MG63 (cell line): Measurements from ENCODE around the gene IGLON5. TPM values are rescaled to one million over a fixed set of nuclear protein-coding genes. Genes with fewer than 3 reads are reported as not detected.
A peak's percentile ranks its signal among the peaks of the same experiment; 100 is the strongest.

Experiments
- DNase-seq: peaks from one replicate; pipeline ENCODE4 v3.0.0-alpha.2; 2020
- H3K27me3 ChIP-seq: fragments of 250-450 bp; sonication (Bioruptor Pico); 2 replicates; pipeline ENCODE4 v1.5.1; 2020; ENCODE audit warnings: mild to moderate bottlenecking, moderate library complexity
- H3K36me3 ChIP-seq: fragments of 250-450 bp; sonication (Bioruptor Pico); 2 replicates; pipeline ENCODE4 v1.5.1; 2020; ENCODE audit warnings: mild to moderate bottlenecking, moderate library complexity
- H3K4me3 ChIP-seq: fragments of 250-450 bp; sonication (Bioruptor Pico); 2 replicates; pipeline ENCODE4 v1.5.1; 2020; ENCODE audit warnings: mild to moderate bottlenecking, moderate library complexity
- H3K9me3 ChIP-seq: fragments of 250-450 bp; sonication (Bioruptor Pico); 2 replicates; pipeline ENCODE4 v1.5.1; 2020; ENCODE audit warnings: mild to moderate bottlenecking, moderate library complexity
- total RNA-seq: library from RNA; depleted of rRNA; stranded (reverse); fragments of >200 nt; shearing (Covaris generic); gene quantifications from 2 replicates; pipeline ENCODE4 v1.2.3, GENCODE V29; 2014; ENCODE audit warnings: low replicate concordance

Gene IGLON5
- total RNA-seq, 1 experiment from 2014 or later: not detected

DNA sequence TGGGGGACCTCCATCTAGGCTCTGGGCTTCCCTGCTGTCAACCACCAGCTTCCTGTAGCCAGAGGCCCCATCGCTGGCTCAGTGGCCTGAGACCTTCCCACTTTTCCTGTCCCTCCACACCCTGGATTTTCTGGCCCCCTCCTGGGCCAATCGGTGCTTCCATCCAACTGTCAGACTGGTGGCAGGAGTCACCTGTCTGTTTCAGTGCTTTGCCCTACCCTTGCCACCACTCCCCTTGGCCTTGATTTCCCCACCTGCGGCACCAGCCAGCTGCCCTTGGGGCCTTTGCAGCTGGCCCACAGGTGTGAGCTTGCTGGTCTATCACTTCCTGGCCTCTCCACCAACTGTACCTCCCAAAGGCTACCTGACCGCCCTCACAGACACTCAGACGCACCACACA lies 18.0 kb downstream of the IGLON5 start:
- no peaks in the 10 kb centered on the region for H3K9me3 ChIP-seq
- peaks cover 22% of the 10 kb centered on the region for H3K27me3 ChIP-seq
- H3K36me3 ChIP-seq: no peaks in the 10 kb centered on the region
- no peak overlapping the region for H3K4me3 ChIP-seq
- DNase-seq: no peak

DNA sequence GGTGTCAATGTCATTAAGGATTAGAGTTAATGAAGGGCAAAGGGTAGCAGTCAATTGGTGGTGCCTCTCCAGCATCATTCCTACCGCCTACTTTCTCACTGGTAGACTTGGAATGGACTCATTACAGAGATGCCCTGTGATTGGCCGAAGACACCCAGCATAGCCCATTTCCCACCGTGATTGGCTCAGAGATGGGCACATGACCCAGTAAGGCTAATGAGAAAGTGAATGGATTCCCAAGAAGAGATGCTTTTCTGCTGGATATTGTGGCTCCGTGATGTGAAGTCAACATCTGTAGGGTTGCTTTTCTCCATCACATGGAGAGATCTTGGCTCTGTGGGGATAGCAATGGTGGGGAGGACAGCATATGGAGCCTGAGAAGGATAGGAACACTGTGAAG lies 18.9 kb downstream of the IGLON5 start:
- Histone ChIP-seq H3K36me3 (no peaks in the 10 kb centered on the region), H3K9me3 (no peaks in the 10 kb centered on the region), H3K4me3 (no peak overlapping the region), H3K27me3 (peaks cover 15% of the 10 kb centered on the region)
- DNase-seq: no peak

DNA sequence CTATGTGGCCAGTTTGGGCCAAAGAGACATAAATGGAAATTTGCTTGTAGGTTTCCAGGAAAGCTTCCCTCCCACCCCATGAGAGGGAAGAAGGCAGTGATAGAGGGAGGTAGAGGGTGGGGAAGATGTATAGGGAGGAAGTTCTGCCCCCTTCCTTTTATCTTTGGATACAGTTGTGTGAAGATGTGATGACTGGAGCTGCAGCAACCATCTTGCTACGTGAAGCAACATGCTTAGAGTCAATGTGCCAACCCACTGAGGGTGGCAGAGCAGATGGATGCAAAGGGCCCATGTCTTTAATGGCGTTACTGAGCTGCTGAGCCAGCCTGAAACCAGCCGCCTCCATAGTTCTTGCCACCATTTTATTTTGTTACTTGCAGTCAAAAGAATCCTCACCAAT lies 19.7 kb downstream of the IGLON5 start:
- H3K4me3 ChIP-seq: no peak overlapping the region
- H3K36me3 ChIP-seq: no peaks in the 10 kb centered on the region
- H3K27me3 ChIP-seq: peaks cover 11% of the 10 kb centered on the region
- no peaks in the 10 kb centered on the region for H3K9me3 ChIP-seq
- no peak for DNase-seq

DNA sequence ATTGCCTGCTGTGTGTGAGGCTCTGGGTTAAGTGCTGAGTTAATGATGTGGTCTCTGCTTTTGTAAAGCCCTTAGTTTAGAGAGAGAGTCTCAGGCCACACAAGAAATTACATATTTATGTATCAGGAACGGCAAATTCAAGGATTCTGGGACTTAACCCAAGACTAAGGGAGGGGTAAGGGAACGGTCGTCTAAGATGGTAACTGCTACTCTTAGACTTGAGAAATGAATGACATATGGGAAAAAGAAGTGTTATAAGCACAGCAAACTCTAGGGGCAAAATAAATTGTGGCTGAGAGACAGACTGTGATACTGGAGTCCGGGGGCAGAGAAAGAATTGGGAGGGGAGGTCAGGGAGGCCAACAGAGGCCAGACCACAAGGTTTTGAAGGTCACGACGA lies 20.3 kb downstream of the IGLON5 start:
- Histone ChIP-seq H3K9me3 (no peaks in the 10 kb centered on the region), H3K36me3 (no peaks in the 10 kb centered on the region), H3K27me3 (peaks cover 10% of the 10 kb centered on the region), H3K4me3 (no peak overlapping the region)
- DNase-seq: no peak

DNA sequence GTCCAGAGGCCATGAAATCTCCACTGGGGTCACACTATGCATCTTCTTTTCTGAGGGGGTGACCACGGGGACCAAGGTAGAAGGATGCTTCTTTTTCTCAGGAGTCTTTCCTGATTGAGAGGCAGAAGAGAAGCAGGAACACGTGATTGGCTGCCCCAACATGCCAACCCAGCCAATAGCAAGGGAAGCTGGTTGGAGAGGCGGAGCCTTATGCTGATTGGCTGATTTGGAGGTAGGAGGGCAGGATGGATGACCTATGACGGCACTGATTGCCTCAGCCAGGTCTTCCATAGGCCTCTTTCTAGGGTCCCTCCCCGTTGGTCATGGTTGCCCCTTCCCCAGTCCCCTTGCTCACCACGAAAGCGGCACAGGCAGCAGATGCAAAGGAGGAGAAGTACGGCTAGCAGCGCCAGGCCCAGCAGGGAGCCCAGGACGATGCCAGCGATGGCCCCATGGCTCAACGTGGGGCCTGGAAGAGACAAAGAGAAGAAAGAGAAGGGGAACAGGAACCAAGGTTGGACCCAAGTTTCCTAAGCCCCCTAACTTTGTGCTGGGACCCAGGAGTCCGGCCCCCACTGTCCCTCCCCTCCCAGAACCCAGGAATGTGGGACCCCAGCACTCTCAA lies 22.5 kb downstream of the IGLON5 start:
- Histone ChIP-seq H3K36me3 (no peaks in the 10 kb centered on the region), H3K9me3 (no peaks in the 10 kb centered on the region), H3K27me3 (no peaks in the 10 kb centered on the region), H3K4me3 (no peak overlapping the region)
- no peak for DNase-seq

DNA sequence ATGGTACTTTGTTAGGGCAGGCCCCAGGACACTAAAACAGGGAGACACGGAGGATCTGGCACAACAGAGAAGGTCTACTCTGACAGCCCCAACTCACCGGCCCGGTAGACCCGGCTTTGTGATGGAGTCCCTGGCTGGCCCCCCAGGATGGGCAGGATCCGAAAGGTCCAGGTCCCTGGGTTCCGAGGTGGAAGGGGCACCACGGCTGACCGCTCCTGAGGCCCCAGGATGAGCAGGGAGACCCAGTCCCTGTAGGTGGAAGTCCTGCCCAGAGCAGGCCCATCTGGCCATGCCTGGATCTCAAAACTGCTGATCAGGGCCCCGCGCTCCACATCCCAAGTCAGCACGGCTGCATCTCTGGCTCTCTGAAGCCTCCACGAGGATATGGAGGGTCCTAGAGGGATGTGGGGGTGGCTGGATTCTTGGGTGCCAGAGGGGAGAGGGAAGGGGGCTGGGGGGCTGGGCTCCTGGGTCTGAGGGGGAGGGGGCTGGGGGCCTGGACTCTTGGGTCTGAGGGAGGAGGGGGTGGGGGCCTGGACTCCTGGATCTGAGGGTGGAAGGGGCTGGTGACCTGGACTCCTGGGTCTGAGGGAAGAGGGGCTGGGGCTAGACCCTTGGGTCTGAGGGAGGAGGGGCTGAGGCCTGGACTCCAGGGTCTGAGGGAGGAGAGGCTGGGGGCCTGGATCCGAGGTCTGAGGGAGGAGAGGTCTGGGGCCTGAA lies 25.9 kb downstream of the IGLON5 start:
- DNase-seq: no peak

DNA sequence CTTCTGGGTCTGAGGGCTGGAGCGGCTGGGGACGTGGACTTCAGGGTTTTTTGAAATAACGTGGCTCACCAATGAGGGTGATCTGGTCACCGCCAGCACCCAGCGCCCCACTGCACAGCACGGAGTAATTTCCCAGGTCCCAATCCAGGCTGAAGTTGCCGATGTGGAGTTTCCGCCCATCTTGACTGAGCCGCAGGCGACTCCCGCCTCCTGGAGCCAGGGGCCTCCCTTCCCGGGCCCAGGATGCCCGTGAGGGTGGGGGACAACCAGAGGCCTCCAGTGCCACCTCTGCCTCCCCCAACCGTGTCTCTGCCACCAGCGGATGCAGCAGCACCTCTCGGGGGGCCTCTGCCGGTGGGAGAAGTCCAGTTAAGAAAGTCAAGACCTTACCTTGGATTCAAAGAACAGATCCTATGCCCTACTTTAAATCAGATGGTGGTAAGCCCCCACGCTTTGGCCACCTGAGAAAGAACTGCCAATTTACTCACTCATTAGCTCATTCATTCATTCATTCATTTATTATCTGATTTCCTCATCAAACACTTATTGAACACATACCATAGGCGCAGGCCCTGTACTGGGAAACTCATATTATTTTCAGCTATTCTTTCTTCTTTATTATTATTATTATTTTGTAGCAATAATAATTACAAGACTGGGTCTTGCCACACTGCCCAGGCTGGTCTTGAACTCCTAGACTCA lies 26.6 kb downstream of the IGLON5 start:
- Histone ChIP-seq H3K9me3 (no peaks in the 10 kb centered on the region), H3K27me3 (no peaks in the 10 kb centered on the region), H3K4me3 (no peak overlapping the region; the same call in 1 of the 2 replicates), H3K36me3 (no peaks in the 10 kb centered on the region)
- DNase-seq: no peak

More for the DNA sequence above, 25.9 kb downstream of the IGLON5 start:
- H3K4me3 ChIP-seq: no peak overlapping the region
- no peaks in the 10 kb centered on the region for H3K27me3 ChIP-seq
- no peaks in the 10 kb centered on the region for H3K36me3 ChIP-seq
- H3K9me3 ChIP-seq: no peaks in the 10 kb centered on the region

DNA sequence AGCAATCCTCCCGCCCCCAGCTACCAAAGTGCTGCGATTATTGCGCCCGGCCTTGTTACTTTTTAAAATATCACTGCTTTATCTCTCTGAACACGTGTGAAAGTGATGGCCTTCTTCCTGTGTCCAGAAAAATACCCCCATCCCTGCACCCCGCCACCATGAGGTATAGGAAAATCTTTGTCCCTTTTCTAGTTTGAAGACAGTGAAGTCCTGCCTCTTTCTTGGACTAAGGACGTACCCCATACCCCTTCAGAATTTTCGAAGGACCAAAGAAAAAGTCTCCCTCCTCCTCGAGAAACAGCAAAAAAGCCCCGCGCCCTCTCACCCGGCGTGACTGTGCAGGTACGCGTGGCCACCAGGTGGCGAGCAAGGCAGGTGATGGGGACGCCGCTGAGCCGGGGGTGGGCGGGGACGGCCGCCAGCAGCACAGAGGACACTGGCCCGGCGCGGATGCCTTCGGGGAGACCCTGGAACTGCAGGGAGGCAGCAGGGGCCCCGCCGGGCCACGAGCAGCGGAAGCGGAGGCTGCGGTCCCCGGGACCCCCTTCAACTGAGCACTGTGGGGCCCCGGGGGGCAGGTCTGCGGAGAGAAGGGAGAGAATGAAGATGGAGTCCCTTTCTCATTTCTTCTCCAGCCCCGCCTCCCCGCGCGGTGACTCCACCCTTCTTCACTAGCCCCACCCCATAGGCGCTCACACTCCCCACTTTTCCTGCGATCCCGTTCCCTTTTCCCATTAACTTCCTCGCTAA lies 27.3 kb downstream of the IGLON5 start:
- Histone ChIP-seq H3K4me3 (peak overlapping the region; percentile 47), H3K36me3 (no peaks in the 10 kb centered on the region), H3K27me3 (no peaks in the 10 kb centered on the region), H3K9me3 (no peaks in the 10 kb centered on the region)
- DNase-seq: peak; percentile 76

DNA sequence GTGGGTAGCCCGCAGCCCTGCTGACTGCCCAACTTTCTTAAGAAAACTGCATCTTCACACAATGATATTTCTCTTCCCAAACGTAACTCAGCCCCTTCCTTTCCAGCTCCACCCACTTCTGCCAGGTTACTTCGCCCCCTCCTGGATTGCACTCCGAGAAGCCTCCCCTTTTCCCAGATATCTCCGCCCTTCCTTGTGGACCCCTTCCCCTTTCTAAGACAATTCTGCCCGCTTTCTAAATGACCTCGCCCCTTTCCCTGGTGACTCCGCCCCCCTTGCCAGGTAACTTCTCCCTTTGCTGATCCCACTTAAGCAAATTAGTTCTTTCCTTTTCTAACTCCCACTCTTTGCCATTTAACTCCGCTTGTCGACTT lies 27.9 kb downstream of the IGLON5 start:
- no peak for DNase-seq
- no peaks in the 10 kb centered on the region for H3K9me3 ChIP-seq
- no peaks in the 10 kb centered on the region for H3K27me3 ChIP-seq
- H3K36me3 ChIP-seq: no peaks in the 10 kb centered on the region
- peak overlapping the region; percentile 47 for H3K4me3 ChIP-seq

DNA sequence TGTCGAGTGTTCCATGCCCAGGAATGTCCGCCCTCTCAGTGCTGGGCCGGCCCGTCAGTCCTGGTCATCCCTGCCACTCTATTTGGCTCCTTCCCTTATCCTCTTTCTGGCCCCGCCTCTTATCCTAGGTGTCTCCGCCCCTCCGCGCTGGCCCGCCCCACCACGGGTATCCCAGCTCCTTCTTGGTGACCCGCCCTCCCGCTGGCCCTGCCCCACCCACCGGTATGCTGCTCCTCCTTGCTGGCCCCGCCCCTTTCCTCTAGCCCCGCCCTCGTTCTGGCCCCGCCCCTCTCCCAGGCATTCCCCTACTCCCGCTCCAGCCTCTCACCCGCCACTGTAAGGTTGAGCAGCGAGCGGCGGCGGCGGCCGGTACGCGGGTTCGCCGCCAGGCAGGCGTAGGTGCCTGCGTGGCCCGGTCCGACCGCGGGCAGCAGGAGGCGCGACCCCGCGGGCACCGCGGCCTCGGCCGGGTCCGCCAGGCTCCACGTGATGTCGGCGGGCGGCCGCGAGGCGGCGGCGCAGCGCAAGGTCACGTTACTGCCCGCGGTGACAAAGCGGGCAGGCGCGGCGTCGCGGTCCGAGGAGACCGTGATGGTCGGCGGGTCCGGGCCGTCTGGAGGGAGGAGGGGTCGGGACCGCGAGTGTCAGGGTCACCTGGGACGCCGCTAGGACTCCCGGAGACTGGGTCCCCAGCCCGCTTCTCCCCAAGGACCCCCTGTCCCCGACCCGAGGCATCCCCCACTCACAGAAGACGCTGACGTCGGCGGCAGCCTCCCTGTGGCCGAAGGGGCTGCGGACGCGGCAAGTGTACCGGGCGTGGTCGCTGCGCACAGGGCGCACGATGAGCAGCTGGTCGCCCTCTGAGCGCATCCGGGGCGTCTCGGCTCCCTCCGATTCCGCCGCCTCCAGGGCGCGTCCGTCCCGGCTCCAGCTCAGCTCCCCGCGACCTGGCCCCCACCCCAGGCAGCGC lies 28.5 kb downstream of the IGLON5 start:
- Histone ChIP-seq H3K4me3 (peak overlapping the region; percentile 47), H3K36me3 (peaks cover 3% of the 10 kb centered on the region; the same call in 1 of the 2 replicates)
- peak; percentile 98 for DNase-seq

DNA sequence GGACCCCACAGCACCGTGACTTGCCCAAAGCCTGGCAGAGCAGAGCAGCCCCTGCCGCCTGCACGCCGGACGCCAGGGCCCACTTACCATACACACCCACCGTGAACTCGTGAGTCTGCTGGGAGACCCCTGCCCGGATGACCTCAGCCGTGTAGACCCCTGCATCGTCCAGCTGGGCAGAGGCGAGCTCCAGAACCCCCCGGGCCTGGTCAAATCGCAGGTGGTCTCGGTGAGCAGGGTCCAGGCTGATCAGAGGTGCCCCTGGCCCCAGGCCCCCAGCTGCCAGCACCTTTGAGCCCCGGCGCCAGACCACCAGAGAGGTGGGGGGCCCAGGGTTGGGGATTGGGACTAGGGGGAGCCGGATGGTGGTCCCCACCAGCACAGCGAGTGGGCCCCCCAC lies 29.6 kb downstream of the IGLON5 start:
- H3K9me3 ChIP-seq: no peaks in the 10 kb centered on the region
- peaks cover 8% of the 10 kb centered on the region for H3K36me3 ChIP-seq
- no peaks in the 10 kb centered on the region for H3K27me3 ChIP-seq
- H3K4me3 ChIP-seq: no peak overlapping the region
- no peak for DNase-seq

More for the DNA sequence above, 28.5 kb downstream of the IGLON5 start:
- no peaks in the 10 kb centered on the region for H3K27me3 ChIP-seq
- H3K9me3 ChIP-seq: no peaks in the 10 kb centered on the region

DNA sequence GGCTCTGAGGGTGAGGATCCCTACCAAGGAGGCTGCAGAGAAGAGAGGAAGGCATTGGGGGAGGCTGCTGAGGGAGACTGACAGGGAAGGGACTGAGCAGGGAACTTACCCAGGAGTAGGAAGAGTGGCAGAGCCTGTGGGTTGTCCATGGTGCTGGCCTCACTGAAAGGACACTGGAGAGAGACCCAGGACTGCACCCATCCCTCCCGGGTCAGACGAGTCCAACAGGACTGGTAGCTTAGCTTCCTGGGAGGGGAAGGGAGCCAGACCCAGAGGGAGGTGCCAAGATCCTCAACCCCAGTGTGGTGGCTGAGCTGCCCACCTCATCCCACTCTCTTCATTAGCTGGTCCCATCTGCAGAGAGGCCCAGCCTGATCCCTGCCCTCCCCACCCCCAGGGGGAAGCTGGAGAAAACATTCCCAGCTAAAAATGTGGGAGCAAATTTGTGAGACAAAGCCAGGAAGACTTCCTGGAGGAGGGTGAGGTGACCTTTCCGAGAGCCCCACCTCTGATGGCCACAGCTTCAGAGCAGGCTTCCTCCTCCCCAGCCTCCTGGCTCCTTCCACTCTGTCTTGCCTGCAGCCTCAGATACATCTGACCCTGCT lies 30.6 kb downstream of the IGLON5 start, which contains the start of gene VSIG10L:
Gene VSIG10L, minus strand, starts transcription at position 164 of the 605 bp plus-strand sequence. Its CDS starts 15 bp downstream, at position 149.
- no peak within 1 kb of the TSS for H3K4me3 ChIP-seq
- H3K9me3 ChIP-seq: no peaks in the 10 kb centered on the region
- H3K36me3 ChIP-seq: peaks cover 17% of the 10 kb centered on the region
- no peaks in the 10 kb centered on the region for H3K27me3 ChIP-seq
- no peak for DNase-seq

DNA sequence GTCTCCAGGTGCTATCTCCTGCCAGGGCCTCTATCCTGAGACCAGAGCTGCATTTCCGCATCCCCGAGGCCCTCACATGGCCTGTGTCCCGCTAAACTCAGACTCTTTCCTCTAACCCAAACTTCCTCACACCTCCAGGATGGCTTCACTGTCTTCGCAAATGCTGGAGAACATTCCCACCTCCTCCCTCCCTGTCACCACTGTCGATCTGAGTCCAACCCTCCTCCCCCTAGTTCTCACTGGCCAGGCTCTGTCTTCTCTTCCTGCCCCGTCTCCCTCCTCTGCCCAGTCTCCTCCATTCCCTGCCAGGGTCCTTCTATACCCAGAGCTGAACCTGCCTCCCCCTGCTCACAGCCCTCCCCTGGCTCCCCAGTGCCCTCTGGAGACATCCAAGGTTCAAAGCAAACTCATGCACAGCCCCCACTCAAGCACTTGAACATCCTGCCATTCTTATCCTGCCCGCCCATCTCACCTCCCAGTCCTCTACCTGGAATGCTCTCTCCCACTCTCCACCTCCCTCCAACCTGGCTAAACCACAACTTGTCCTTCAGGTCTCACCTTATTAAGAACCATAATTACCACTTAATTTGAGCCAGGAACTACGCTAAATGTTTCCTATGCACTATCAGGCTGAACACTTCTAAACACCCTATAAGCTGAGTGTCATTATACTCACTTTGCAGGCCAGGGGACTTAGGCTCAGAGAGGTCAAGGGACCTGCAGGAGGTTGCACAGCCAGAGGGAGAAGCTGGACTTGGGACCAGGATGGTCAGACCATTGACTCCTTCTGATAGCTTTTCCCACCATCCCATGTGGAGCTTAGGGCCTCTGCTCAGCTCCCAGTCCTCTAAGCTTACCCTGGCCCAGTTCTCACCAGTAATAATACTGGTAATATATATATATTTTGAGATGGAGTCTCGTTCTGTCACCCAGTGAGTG lies 31.5 kb downstream of the IGLON5 start:
- no peak overlapping the region for H3K4me3 ChIP-seq
- peaks cover 25% of the 10 kb centered on the region for H3K36me3 ChIP-seq
- no peaks in the 10 kb centered on the region for H3K9me3 ChIP-seq
- no peaks in the 10 kb centered on the region for H3K27me3 ChIP-seq
- no peak for DNase-seq

DNA sequence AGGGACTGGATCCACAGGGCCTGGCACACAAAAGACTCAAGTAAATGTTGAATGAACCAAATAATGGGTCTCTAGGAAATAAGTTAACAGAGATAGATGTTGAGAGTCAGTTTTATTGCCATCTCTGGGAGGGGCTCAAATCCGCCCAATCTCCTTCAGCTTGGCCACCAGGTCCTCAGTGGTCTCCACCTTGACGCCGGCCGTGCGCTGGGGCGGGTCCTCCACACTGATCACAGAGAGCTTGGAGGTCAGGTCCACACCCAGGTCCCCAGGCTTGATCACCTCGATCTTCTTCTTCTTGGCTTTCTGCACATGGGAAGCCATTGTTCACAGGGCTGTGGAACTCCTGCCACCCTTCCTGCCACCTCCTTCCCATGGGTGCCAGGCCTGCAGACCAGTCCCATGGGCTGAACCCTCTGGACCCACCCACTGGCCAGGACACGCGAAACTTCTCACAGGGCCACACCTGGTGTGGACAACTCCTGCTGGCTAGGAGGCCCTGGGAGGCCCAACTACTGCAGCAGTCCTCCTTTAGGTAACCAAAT lies 33.7 kb downstream of the IGLON5 start:
- DNase-seq: no peak
- Histone ChIP-seq H3K4me3 (no peak overlapping the region), H3K9me3 (no peaks in the 10 kb centered on the region), H3K27me3 (no peaks in the 10 kb centered on the region), H3K36me3 (peaks cover 39% of the 10 kb centered on the region)
